Trophoblast cell (in vitro differentiated cells and primary cell): ENCODE data around the gene SZRD1.
A peak's percentile ranks its signal among the peaks of the same experiment; 100 is the strongest.
"Not testable (repeated sequence)": the region's sequence is repeated elsewhere in the genome, so short reads cannot be mapped to it uniquely, and the experiment has no call there.

Source experiments
- DNase-seq, 2 donors: peaks; one replicate each; pipeline ENCODE4 v3.0.0-alpha.2; 2016
- H2AFZ ChIP-seq: 2 replicates; pipeline ENCODE4 v1.6.1; 2013; ENCODE audit warnings: low read length, moderate library complexity, mild to moderate bottlenecking; ENCODE audit not compliant: insufficient read depth, poor library complexity
- H2AK5ac ChIP-seq: 2 replicates; pipeline ENCODE4 v1.6.1; 2013; ENCODE audit warnings: mild to moderate bottlenecking, low read length
- H2BK120ac ChIP-seq: 2 replicates; pipeline ENCODE4 v1.6.1; 2013; ENCODE audit warnings: low read length, mild to moderate bottlenecking, moderate library complexity; ENCODE audit not compliant: insufficient read depth, poor library complexity
- H2BK12ac ChIP-seq: 2 replicates; pipeline ENCODE4 v1.6.1; 2013; ENCODE audit warnings: mild to moderate bottlenecking, low read length, moderate library complexity
- H2BK5ac ChIP-seq: 2 replicates; pipeline ENCODE4 v1.6.1; 2013; ENCODE audit warnings: low read length, low read depth, moderate library complexity, mild to moderate bottlenecking; ENCODE audit not compliant: poor library complexity
- H3K14ac ChIP-seq: 2 replicates; pipeline ENCODE4 v1.6.1; 2013; ENCODE audit warnings: mild to moderate bottlenecking, low read length
- H3K18ac ChIP-seq: 2 replicates; pipeline ENCODE4 v1.6.1; 2013; ENCODE audit warnings: mild to moderate bottlenecking, low read length
- H3K23ac ChIP-seq: 2 replicates; pipeline ENCODE4 v1.6.1; 2013; ENCODE audit warnings: low read length
- H3K27ac ChIP-seq: 2 replicates; pipeline ENCODE4 v1.5.1; 2013; ENCODE audit warnings: low read depth, mild to moderate bottlenecking, inconsistent platforms, low read length, moderate library complexity
- H3K27me3 ChIP-seq: 2 replicates; pipeline ENCODE4 v1.6.1; 2013; ENCODE audit warnings: inconsistent platforms, mild to moderate bottlenecking, low read length, moderate library complexity; ENCODE audit not compliant: insufficient read depth
- H3K36me3 ChIP-seq, 2 experiments: 1 replicate in 1 of 2; 2 replicates in 1 of 2; pipeline ENCODE4 v1.6.1; 2013; ENCODE audit warnings: low read length in 2 of 2, mild to moderate bottlenecking in 2 of 2, moderate library complexity in 1 of 2; ENCODE audit not compliant: insufficient read depth in 2 of 2, control insufficient read depth in 1 of 2
- H3K4ac ChIP-seq: 2 replicates; pipeline ENCODE4 v1.6.1; 2013; ENCODE audit warnings: low read depth, mild to moderate bottlenecking, low read length, moderate library complexity
- H3K4me1 ChIP-seq, 2 experiments: 1 replicate in 1 of 2; 2 replicates in 1 of 2; pipeline ENCODE4 v1.6.1; 2013; ENCODE audit warnings: low read length in 2 of 2, mild to moderate bottlenecking in 2 of 2, moderate library complexity in 1 of 2; ENCODE audit not compliant: insufficient read depth in 2 of 2, control insufficient read depth in 1 of 2
- H3K4me2 ChIP-seq: 2 replicates; pipeline ENCODE4 v1.6.1; 2013; ENCODE audit warnings: inconsistent platforms, mild to moderate bottlenecking, low read length, moderate library complexity
- H3K4me3 ChIP-seq: 2 replicates; pipeline ENCODE4 v1.5.1; 2013; ENCODE audit warnings: mild to moderate bottlenecking, low read depth, low read length, inconsistent platforms
- H3K79me1 ChIP-seq: one replicate; pipeline ENCODE4 v1.6.1; 2013; ENCODE audit warnings: low read length
- H3K79me2 ChIP-seq: 2 replicates; pipeline ENCODE4 v1.6.1; 2013; ENCODE audit warnings: low read length, mild to moderate bottlenecking; ENCODE audit not compliant: control insufficient read depth, insufficient read depth, poor library complexity
- H3K9ac ChIP-seq: 2 replicates; pipeline ENCODE4 v1.6.1; 2013; ENCODE audit warnings: mild to moderate bottlenecking, low read length
- H3K9me3 ChIP-seq: 2 replicates; pipeline ENCODE4 v1.6.1; 2013; ENCODE audit warnings: low read depth, mild to moderate bottlenecking, control low read depth, inconsistent platforms, low read length; ENCODE audit not compliant: insufficient read depth
- H4K12ac ChIP-seq: 2 replicates; pipeline ENCODE4 v1.6.1; 2013; ENCODE audit warnings: low read depth, mild to moderate bottlenecking, low read length, moderate library complexity
- H4K8ac ChIP-seq: 2 replicates; pipeline ENCODE4 v1.6.1; 2013; ENCODE audit warnings: low read depth, mild to moderate bottlenecking, low read length, moderate library complexity
- H4K91ac ChIP-seq: one replicate; pipeline ENCODE4 v1.6.1; 2013; ENCODE audit warnings: low read depth, mild to moderate bottlenecking, low read length, moderate library complexity
- WGBS: extraction: QIAGEN DNeasy Blood & Tissue Kit; methylation state at CpG from one replicate; pipeline ENCODE4 v1.1.7; 2013; ENCODE audit warnings: missing lambda C conversion rate; ENCODE audit not compliant: insufficient read length, insufficient coverage; ENCODE audit errors: extremely low coverage; 5-methylcytosine and 5-hydroxymethylcytosine counted together

SZRD1 gene

DNA sequence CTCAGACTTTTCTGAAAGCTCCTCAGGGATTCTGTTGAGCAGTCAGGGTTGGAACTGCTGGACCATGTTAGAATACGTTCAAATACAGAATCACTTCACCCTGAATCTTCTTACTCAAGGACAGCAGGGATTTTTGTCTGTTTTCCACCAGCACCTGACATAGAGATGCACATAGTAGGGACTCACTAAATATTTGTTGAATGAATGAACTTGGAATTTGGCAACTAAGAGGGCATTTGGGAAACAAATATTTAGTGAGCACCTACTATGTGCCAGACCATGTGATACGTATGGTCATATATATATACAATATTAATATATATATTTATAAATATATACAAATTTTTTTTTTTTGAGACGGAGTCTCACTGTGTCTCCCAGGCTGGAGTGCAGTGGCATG lies 10.2 kb upstream of the SZRD1 start:
- H3K4ac ChIP-seq: no peak overlapping the region
- no peak overlapping the region for H3K9ac ChIP-seq
- H3K4me2 ChIP-seq: no peak overlapping the region
- no peak overlapping the region for H3K4me3 ChIP-seq
- no peak overlapping the region for H2AK5ac ChIP-seq
- H3K14ac ChIP-seq: no peak overlapping the region
- no peak overlapping the region for H3K27ac ChIP-seq
- H4K91ac ChIP-seq: no peak overlapping the region
- no peak for DNase-seq
- no peak overlapping the region for H3K18ac ChIP-seq
- H2BK12ac ChIP-seq: no peak overlapping the region
- peaks cover 5 to 10% of the 10 kb centered on the region in 2 experiments for H3K4me1 ChIP-seq
- peaks cover 9% of the 10 kb centered on the region for H3K79me2 ChIP-seq
- WGBS: no CpG with 5 or more reads among the region's 3 CpGs
- H3K36me3 ChIP-seq: no peaks in the 10 kb centered on the region
- no peak overlapping the region for H2BK120ac ChIP-seq
- H3K23ac ChIP-seq: no peak overlapping the region
- H4K12ac ChIP-seq: no peak overlapping the region
- H3K79me1 ChIP-seq: peaks cover 10% of the 10 kb centered on the region
- no peak overlapping the region for H4K8ac ChIP-seq
- H3K27me3 ChIP-seq: no peaks in the 10 kb centered on the region
- no peak overlapping the region for H2BK5ac ChIP-seq
- H2AFZ ChIP-seq: no peak overlapping the region
- no peaks in the 10 kb centered on the region for H3K9me3 ChIP-seq

DNA sequence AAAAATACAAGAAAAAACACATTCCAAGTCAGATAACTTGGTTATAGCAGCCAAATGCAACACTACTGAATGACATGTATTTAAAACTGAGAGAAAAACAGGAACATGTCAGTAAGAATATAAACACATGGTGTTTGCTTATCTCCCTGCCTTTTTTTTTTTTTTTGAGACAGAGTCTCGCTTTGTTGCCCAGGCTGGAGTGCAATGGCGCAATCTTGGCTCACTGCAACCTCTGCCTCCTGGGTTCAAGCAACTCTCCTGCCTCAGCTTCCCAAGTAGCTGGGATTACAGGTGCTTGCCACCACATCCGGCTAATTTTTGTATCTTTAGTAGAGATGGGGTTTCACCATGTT lies 1.9 kb upstream of the SZRD1 start:
- H2BK12ac ChIP-seq, H3K27ac ChIP-seq, H3K27me3 ChIP-seq, H3K4me3 ChIP-seq, H2AFZ ChIP-seq, H2AK5ac ChIP-seq, H4K8ac ChIP-seq, H3K14ac ChIP-seq, H2BK120ac ChIP-seq, H3K9me3 ChIP-seq, H3K9ac ChIP-seq, H3K23ac ChIP-seq, H3K4me1 ChIP-seq, H3K36me3 ChIP-seq, H4K12ac ChIP-seq, H4K91ac ChIP-seq, H2BK5ac ChIP-seq, H3K18ac ChIP-seq, H3K79me1 ChIP-seq, DNase-seq, H3K4ac ChIP-seq, H3K4me2 ChIP-seq: not testable (repeated sequence)
- peaks cover 14% of the 10 kb centered on the region for H3K79me2 ChIP-seq
- WGBS: no CpG with 5 or more reads among the region's 3 CpGs

GRCh38 chr1:16367258-16367967 lies 371 bp downstream of the SZRD1 start:
- Histone ChIP-seq H3K27me3 (no peaks in the 10 kb centered on the region), H3K9me3 (no peaks in the 10 kb centered on the region), H3K9ac (peak overlapping the region; percentile 91), H4K12ac (peak overlapping the region; percentile 98), H3K4ac (peak overlapping the region; percentile 44), H2BK5ac (peak overlapping the region; percentile 98), H3K27ac (peak overlapping the region; percentile 95), H4K8ac (peak overlapping the region; percentile 96), H2AK5ac (no peak overlapping the region), H3K79me1 (peaks cover 9% of the 10 kb centered on the region), H3K4me1 (peaks cover 2 to 4% of the 10 kb centered on the region in 2 experiments), H3K23ac (no peak overlapping the region), H4K91ac (peak overlapping the region; percentile 92), H2BK120ac (peak overlapping the region; percentile 85), H3K79me2 (peaks cover 16% of the 10 kb centered on the region), H3K36me3 (no peaks in the 10 kb centered on the region), H3K4me2 (peak overlapping the region; percentile 87), H3K14ac (peak overlapping the region; percentile 94), H2BK12ac (no peak overlapping the region), H3K4me3 (peak overlapping the region; percentile 90), H3K18ac (peak overlapping the region; percentile 98), H2AFZ (peak overlapping the region; percentile 95)
- DNase-seq: peak; percentile 78 to 87
- no CpG with 5 or more reads among the region's 47 CpGs for WGBS

- H3K14ac ChIP-seq: peak overlapping the region; percentile 83
- no CpG with 5 or more reads among the region's 24 CpGs for WGBS
- H3K18ac ChIP-seq: peak overlapping the region; percentile 10
- H3K9me3 ChIP-seq: no peaks in the 10 kb centered on the region
- H3K79me1 ChIP-seq: peaks cover 9% of the 10 kb centered on the region
- H3K36me3 ChIP-seq: no peaks in the 10 kb centered on the region
- peak overlapping the region; percentile 98 for H2BK5ac ChIP-seq
- H3K9ac ChIP-seq: peak overlapping the region; percentile 77
- H3K79me2 ChIP-seq: peaks cover 19% of the 10 kb centered on the region
- DNase-seq: peak; percentile 40 to 41
- H3K23ac ChIP-seq: no peak overlapping the region
- H2BK12ac ChIP-seq: no peak overlapping the region
- peak overlapping the region; percentile 92 for H4K91ac ChIP-seq
- H3K4me1 ChIP-seq: peaks cover 2 to 4% of the 10 kb centered on the region in 2 experiments
- peak overlapping the region; percentile 95 for H3K27ac ChIP-seq
- H4K12ac ChIP-seq: no peak overlapping the region
- H3K27me3 ChIP-seq: no peaks in the 10 kb centered on the region
- H3K4ac ChIP-seq: peak overlapping the region; percentile 44
- H2AFZ ChIP-seq: peak overlapping the region; percentile 31
- H2AK5ac ChIP-seq: no peak overlapping the region
- H3K4me3 ChIP-seq: peak overlapping the region; percentile 90
- peak overlapping the region; percentile 87 for H3K4me2 ChIP-seq
- peak overlapping the region; percentile 56 for H2BK120ac ChIP-seq
- H4K8ac ChIP-seq: peak overlapping the region; percentile 96
These were observed 1.2 kb downstream of the SZRD1 start for GRCh38 chr1:16367968-16368890.
